Large intestine (tissue), 3 donors: ENCODE measurements around the gene SIN3A. TPM values are rescaled to one million over a fixed set of nuclear protein-coding genes. Genes with fewer than 3 reads are reported as not detected.
A peak's percentile ranks its signal among the peaks of the same experiment; 100 is the strongest.
"Not testable (repeated sequence)": the region's sequence is repeated elsewhere in the genome, so short reads cannot be mapped to it uniquely, and the experiment has no call there.

Source experiments
- DNase-seq, 2 donors: peaks; one replicate each; pipeline versions ENCODE4 v3.0.0 to v3.0.0-alpha.2; 2013
- H3K27ac ChIP-seq: one replicate; pipeline ENCODE4 v1.5.1; 2013; ENCODE audit warnings: low read length
- H3K27me3 ChIP-seq: 2 replicates; pipeline ENCODE4 v1.6.1; 2013; ENCODE audit warnings: low read length; ENCODE audit not compliant: control insufficient read depth, insufficient read depth
- H3K36me3 ChIP-seq: 2 replicates; pipeline ENCODE4 v1.6.1; 2013; ENCODE audit warnings: low read length; ENCODE audit not compliant: control insufficient read depth, insufficient read depth
- H3K4me1 ChIP-seq: one replicate; pipeline ENCODE4 v1.6.1; 2013; ENCODE audit warnings: low read length; ENCODE audit not compliant: control insufficient read depth, insufficient read depth
- H3K4me3 ChIP-seq: one replicate; pipeline ENCODE4 v1.5.1; 2013; ENCODE audit warnings: low read length
- H3K9me3 ChIP-seq: one replicate; pipeline ENCODE4 v1.6.1; 2013; ENCODE audit warnings: mild to moderate bottlenecking, low read depth, low read length, moderate library complexity; ENCODE audit not compliant: control insufficient read depth
- WGBS: methylation state at CpG from one replicate; pipeline ENCODE4 v1.1.5; 2013; ENCODE audit warnings: low lambda C conversion rate; ENCODE audit not compliant: insufficient coverage; 5-methylcytosine and 5-hydroxymethylcytosine counted together
- polyA plus RNA-seq: library from polyadenylated mRNA; unstranded; fragments of 120-200 nt; gene quantifications from one replicate; pipeline ENCODE4 v1.2.1, GENCODE V29; 2013

SIN3A gene
- polyA plus RNA-seq, 1 donor: 33.8 TPM

- Histone ChIP-seq H3K36me3 (peaks cover 15% of the 10 kb centered on the region), H3K27ac (no peak overlapping the region), H3K4me3 (no peak overlapping the region), H3K27me3 (no peaks in the 10 kb centered on the region), H3K4me1 (no peaks in the 10 kb centered on the region), H3K9me3 (no peaks in the 10 kb centered on the region)
- no CpG with 5 or more reads among the region's 11 CpGs for WGBS
- no peak for DNase-seq
Observed at GRCh38 chr15:75338661-75339240, 112.7 kb downstream of the SIN3A start.

GRCh38 chr15:75335705-75336355, 115.7 kb downstream of the SIN3A start, which contains the start of gene COMMD4:
TSS of gene COMMD4 (plus strand) at chr15:75336063. CDS start at chr15:75336090, 27 bp downstream.
- H3K9me3 ChIP-seq: no peaks in the 10 kb centered on the region
- H3K4me1 ChIP-seq: no peaks in the 10 kb centered on the region
- DNase-seq: peak; percentile 89 to 94
- H3K4me3 ChIP-seq: peak within 1 kb of the TSS; percentile 95
- no peaks in the 10 kb centered on the region for H3K27me3 ChIP-seq
- WGBS: no CpG with 5 or more reads among the region's 42 CpGs
- H3K36me3 ChIP-seq: peaks cover 12% of the 10 kb centered on the region
- H3K27ac ChIP-seq: no peak within 1 kb of the TSS

- Histone ChIP-seq H3K36me3 (peaks cover 11% of the 10 kb centered on the region), H3K27me3 (no peaks in the 10 kb centered on the region), H3K27ac (no peak overlapping the region), H3K4me1 (no peaks in the 10 kb centered on the region), H3K9me3 (no peaks in the 10 kb centered on the region), H3K4me3 (peak overlapping the region; percentile 95)
- WGBS: 100% methylated on average over 1 of the region's 3 CpGs
- DNase-seq: no peak
Observed at GRCh38 chr15:75335313-75335704, 116.2 kb downstream of the SIN3A start.

GRCh38 chr15:75333654-75334419, 117.7 kb downstream of the SIN3A start:
- H3K27ac ChIP-seq, DNase-seq, H3K36me3 ChIP-seq, H3K27me3 ChIP-seq, H3K4me3 ChIP-seq, H3K4me1 ChIP-seq, H3K9me3 ChIP-seq: not testable (repeated sequence)
- WGBS: 91% methylated on average over 4 of the region's 15 CpGs

GRCh38 chr15:75332093-75332492, 119.4 kb downstream of the SIN3A start:
- not testable (repeated sequence) for H3K4me1 ChIP-seq, H3K4me3 ChIP-seq, DNase-seq, H3K9me3 ChIP-seq, H3K27me3 ChIP-seq, H3K36me3 ChIP-seq, H3K27ac ChIP-seq
- 70% methylated on average over 2 of the region's 7 CpGs for WGBS

GRCh38 chr15:75329571-75329970, 121.9 kb downstream of the SIN3A start:
- Histone ChIP-seq H3K9me3 (no peaks in the 10 kb centered on the region), H3K36me3 (no peaks in the 10 kb centered on the region), H3K4me3 (no peak overlapping the region), H3K4me1 (peaks cover under 1% of the 10 kb centered on the region), H3K27ac (no peak overlapping the region), H3K27me3 (no peaks in the 10 kb centered on the region)
- no peak for DNase-seq
- WGBS: no CpG with 5 or more reads among the region's 2 CpGs

- WGBS: no CpG with 5 or more reads among the region's 10 CpGs
- no peaks in the 10 kb centered on the region for H3K9me3 ChIP-seq
- no peaks in the 10 kb centered on the region for H3K27me3 ChIP-seq
- no peak for DNase-seq
- peaks cover 6% of the 10 kb centered on the region for H3K4me1 ChIP-seq
- H3K36me3 ChIP-seq: no peaks in the 10 kb centered on the region
- no peak overlapping the region for H3K27ac ChIP-seq
- H3K4me3 ChIP-seq: no peak overlapping the region
Observed at GRCh38 chr15:75328493-75329314, 122.8 kb downstream of the SIN3A start.

GRCh38 chr15:75327491-75327890, 124.0 kb downstream of the SIN3A start:
- Histone ChIP-seq H3K9me3 (no peaks in the 10 kb centered on the region), H3K27me3 (no peaks in the 10 kb centered on the region), H3K4me3 (no peak overlapping the region), H3K36me3 (no peaks in the 10 kb centered on the region), H3K27ac (no peak overlapping the region), H3K4me1 (peaks cover 14% of the 10 kb centered on the region)
- WGBS: no CpG with 5 or more reads among the region's 3 CpGs
- no peak for DNase-seq

GRCh38 chr15:75327005-75327404, 124.5 kb downstream of the SIN3A start:
- no peak overlapping the region for H3K4me3 ChIP-seq
- no peak for DNase-seq
- peaks cover 14% of the 10 kb centered on the region for H3K4me1 ChIP-seq
- H3K27ac ChIP-seq: no peak overlapping the region
- no CpG with 5 or more reads among the region's 4 CpGs for WGBS
- H3K27me3 ChIP-seq: no peaks in the 10 kb centered on the region
- no peaks in the 10 kb centered on the region for H3K9me3 ChIP-seq
- no peaks in the 10 kb centered on the region for H3K36me3 ChIP-seq

GRCh38 chr15:75325922-75326321, 125.6 kb downstream of the SIN3A start:
- WGBS: 100% methylated on average over 1 of the region's 4 CpGs

More at GRCh38 chr15:75325922-75326321, 125.6 kb downstream of the SIN3A start:
- Histone ChIP-seq H3K36me3 (no peaks in the 10 kb centered on the region), H3K4me3 (no peak overlapping the region), H3K4me1 (peaks cover 14% of the 10 kb centered on the region), H3K9me3 (no peaks in the 10 kb centered on the region), H3K27me3 (no peaks in the 10 kb centered on the region), H3K27ac (no peak overlapping the region)
- DNase-seq: no peak
